Sigmoid colon (tissue), 7 donors: ENCODE measurements around the gene SLC5A1. TPM values are rescaled to one million over a fixed set of nuclear protein-coding genes. Genes with fewer than 3 reads are reported as not detected.
"Not testable (repeated sequence)": the region's sequence is repeated elsewhere in the genome, so short reads cannot be mapped to it uniquely, and the experiment has no call there.

Experiments
- DNase-seq: peaks from one replicate; pipeline ENCODE4 v3.0.0-alpha.2; 2019
- H3K27ac ChIP-seq, 4 donors: fragments of 200-600 bp; sonication (generic); one replicate each; pipeline ENCODE4 v1.5.1; 2016 to 2019; ENCODE audit warnings: mild to moderate bottlenecking in 1 of 4
- H3K27me3 ChIP-seq, 3 donors: fragments of 200-600 bp; sonication (generic); one replicate each; pipeline ENCODE4 v1.5.1; 2019; ENCODE audit warnings: mild to moderate bottlenecking in 1 of 3
- H3K36me3 ChIP-seq, 4 donors: fragments of 200-600 bp; sonication (generic); one replicate each; pipeline ENCODE4 v1.5.1; 2016 to 2019
- H3K4me1 ChIP-seq, 4 donors: fragments of 200-600 bp; sonication (generic); one replicate each; pipeline ENCODE4 v1.5.1; 2017 to 2019
- H3K4me3 ChIP-seq, 4 donors: fragments of 200-600 bp; sonication (generic); one replicate each; pipeline ENCODE4 v1.5.1; 2017 to 2019; ENCODE audit warnings: mild to moderate bottlenecking in 2 of 4, moderate library complexity in 1 of 4
- H3K9me3 ChIP-seq, 4 donors: fragments of 200-600 bp in 3 of 4; sonication (generic) in 3 of 4; one replicate each; pipeline versions ENCODE4 v1.5.1 to v1.6.1; 2013 to 2019
- CTCF ChIP-seq, 4 experiments: fragments of 450-650 bp in 3 of 4; fragments of 200-600 bp in 1 of 4; IDR thresholded peaks; one replicate each; pipeline ENCODE4 v1.5.1; 2016 to 2019; ENCODE audit warnings: antibody characterized with exemption in 4 of 4, mild to moderate bottlenecking in 3 of 4, moderate library complexity in 2 of 4
- EP300 ChIP-seq, 4 donors: sonication (generic); formaldehyde crosslinking; IDR thresholded peaks; one replicate each; pipeline ENCODE4 v1.6.1; 2017; ENCODE audit warnings: antibody characterized with exemption in 4 of 4
- POLR2A ChIP-seq, 2 donors: fragments of 450-650 bp; IDR thresholded peaks; one replicate each; pipeline ENCODE4 v1.6.1; 2016; ENCODE audit warnings: antibody characterized with exemption in 2 of 2, mild to moderate bottlenecking in 2 of 2, moderate library complexity in 2 of 2
- POLR2AphosphoS5 ChIP-seq, 4 donors: sonication (generic); formaldehyde crosslinking; IDR thresholded peaks; one replicate each; pipeline ENCODE4 v1.6.1; 2017; ENCODE audit warnings: antibody characterized with exemption in 4 of 4
- WGBS, 2 donors: extraction: QIAGEN DNeasy Blood & Tissue Kit; methylation state at CpG; one replicate each; pipeline ENCODE4 v1.1.7; 2013; 5-methylcytosine and 5-hydroxymethylcytosine counted together
- intact Hi-C: fragments of 100-400 bp; cut with DNase I; formaldehyde crosslinking; loops from one replicate; pipeline ENCODE4 v1.15.1; 2023
- polyA plus RNA-seq, 3 donors: library from polyadenylated mRNA; stranded (reverse); fragments of 200-250 nt; gene quantifications; one replicate each; pipeline ENCODE4 v1.2.3, GENCODE V29; 2013
- total RNA-seq, 4 donors: library from RNA; depleted of rRNA; stranded (reverse); fragments of >200 nt; gene quantifications; one replicate each; pipeline ENCODE4 v1.1.0, GENCODE V29; 2016
- donor health status: healthy with polysubstance abuse.
- donor health status: Bipolar disorder and iron deficiency.
- donor health status: healthy.

Gene SLC5A1
- total and polyA plus RNA-seq, 7 donors, result 2.4 to 28.8 (median 2.8) TPM; not detected in 4

GRCh38 chr22:32132126-32132525 is 89.1 kb downstream of the SLC5A1 start:
- Histone ChIP-seq H3K9me3 (no peaks in the 10 kb centered on the region), H3K4me1 (no peaks in the 10 kb centered on the region), H3K36me3 (no peaks in the 10 kb centered on the region), H3K4me3 (no peak overlapping the region), H3K27ac (no peak overlapping the region), H3K27me3 (no peaks in the 10 kb centered on the region)
- no peak for DNase-seq
- 96% methylated on average over 11 of the region's 11 CpGs for WGBS, 2 donors
- intact Hi-C loops, result no loop called here
- TF ChIP-seq POLR2AphosphoS5 (IDR thresholded peaks at IDR 0.05) (no peak), CTCF (IDR thresholded peaks at IDR 0.05) (no peak), EP300 (IDR thresholded peaks at IDR 0.05) (no peak), POLR2A (IDR thresholded peaks at IDR 0.05) (no peak)

GRCh38 chr22:32132783-32133182 is 89.7 kb downstream of the SLC5A1 start:
- no peak for TF ChIP-seq POLR2A (IDR thresholded peaks at IDR 0.05)
- TF ChIP-seq POLR2AphosphoS5 (IDR thresholded peaks at IDR 0.05), result no peak
- TF ChIP-seq CTCF (IDR thresholded peaks at IDR 0.05), result no peak
- TF ChIP-seq EP300 (IDR thresholded peaks at IDR 0.05), result no peak
- H3K27me3 ChIP-seq, result no peaks in the 10 kb centered on the region
- DNase-seq, result no peak
- intact Hi-C loops, result no loop called here
- no peak overlapping the region for H3K4me3 ChIP-seq
- no peaks in the 10 kb centered on the region for H3K4me1 ChIP-seq
- no peaks in the 10 kb centered on the region for H3K9me3 ChIP-seq
- 83 to 88% methylated on average over 1 of the region's 1 CpG for WGBS, 2 donors
- no peak overlapping the region for H3K27ac ChIP-seq
- H3K36me3 ChIP-seq, result no peaks in the 10 kb centered on the region

- H3K4me3 ChIP-seq, H3K4me1 ChIP-seq, H3K27me3 ChIP-seq, H3K9me3 ChIP-seq, H3K27ac ChIP-seq, intact Hi-C loops, H3K36me3 ChIP-seq, DNase-seq: not testable (repeated sequence)
- WGBS, 2 donors, result 60 to 86% methylated on average over 14 of the region's 14 CpGs
Measured at GRCh38 chr22:32134796-32135195, 91.7 kb downstream of the SLC5A1 start.

GRCh38 chr22:32135958-32136357 is 92.9 kb downstream of the SLC5A1 start:
- intact Hi-C loops, H3K9me3 ChIP-seq, DNase-seq, H3K36me3 ChIP-seq, H3K4me3 ChIP-seq, H3K27ac ChIP-seq, H3K4me1 ChIP-seq, H3K27me3 ChIP-seq: not testable (repeated sequence)
- WGBS, 2 donors, result 26 to 70% methylated on average over 3 of the region's 3 CpGs

GRCh38 chr22:32136881-32137280 is 93.8 kb downstream of the SLC5A1 start:
- intact Hi-C loops, result not testable (repeated sequence)

GRCh38 chr22:32137731-32138324 is 94.8 kb downstream of the SLC5A1 start:
- DNase-seq, intact Hi-C loops, H3K27me3 ChIP-seq, H3K27ac ChIP-seq, H3K36me3 ChIP-seq, H3K9me3 ChIP-seq, H3K4me1 ChIP-seq: not testable (repeated sequence)
- 24 to 49% methylated on average over 16 of the region's 16 CpGs for WGBS, 2 donors
- peak overlapping the region in 2 of 4 donors; percentile 5 to 15 for H3K4me3 ChIP-seq

More at GRCh38 chr22:32136881-32137280, 93.8 kb downstream of the SLC5A1 start:
- 86 to 90% methylated on average over 4 of the region's 4 CpGs for WGBS, 2 donors
- H3K9me3 ChIP-seq, H3K4me3 ChIP-seq, H3K27me3 ChIP-seq, H3K27ac ChIP-seq, H3K4me1 ChIP-seq, DNase-seq, H3K36me3 ChIP-seq: not testable (repeated sequence)

- H3K27ac ChIP-seq, H3K4me3 ChIP-seq, intact Hi-C loops: not testable (repeated sequence)
Measured at GRCh38 chr22:32138576-32138975, 95.5 kb downstream of the SLC5A1 start.

GRCh38 chr22:32140688-32141087 is 97.6 kb downstream of the SLC5A1 start:
- H3K36me3 ChIP-seq, H3K4me3 ChIP-seq, intact Hi-C loops, H3K4me1 ChIP-seq, DNase-seq, H3K27ac ChIP-seq, H3K27me3 ChIP-seq, H3K9me3 ChIP-seq: not testable (repeated sequence)
- WGBS, 2 donors, result 42 to 58% methylated on average over 6 of the region's 6 CpGs

More at GRCh38 chr22:32138576-32138975, 95.5 kb downstream of the SLC5A1 start:
- H3K4me1 ChIP-seq, H3K9me3 ChIP-seq, DNase-seq, H3K36me3 ChIP-seq, H3K27me3 ChIP-seq: not testable (repeated sequence)
- WGBS, 2 donors, result 61 to 77% methylated on average over 1 of the region's 1 CpG
